C4-2B (cell line): ENCODE results near the gene SMIM24.

Source experiments
- H3K27ac ChIP-seq: fragments of 450-650 bp; 2 replicates; pipeline ENCODE4 v1.5.1; 2017
- CTCF ChIP-seq: fragments of 450-650 bp; conservative IDR thresholded peaks from 2 replicates; pipeline ENCODE4 v1.5.1; 2017; ENCODE audit warnings: mild to moderate bottlenecking
- ZFX ChIP-seq: fragments of 450-650 bp; IDR thresholded peaks from 2 replicates; pipeline ENCODE4 v1.6.1; 2017

The SMIM24 gene

GRCh38 chr19:3479177-3479833, 1.0 kb downstream of the SMIM24 start:
- no peak for TF ChIP-seq ZFX
- no peak for TF ChIP-seq CTCF
- no peak overlapping the region for H3K27ac ChIP-seq

GRCh38 chr19:3478409-3479176, 1.7 kb downstream of the SMIM24 start:
- no peak for TF ChIP-seq ZFX
- TF ChIP-seq CTCF = no peak
- no peak overlapping the region for H3K27ac ChIP-seq

- TF ChIP-seq CTCF (no peak), ZFX (no peak)
- H3K27ac ChIP-seq = no peak overlapping the region
Measured at GRCh38 chr19:3477951-3478350, 2.4 kb downstream of the SMIM24 start.

- H3K27ac ChIP-seq = no peak overlapping the region
- TF ChIP-seq ZFX (no peak), CTCF (no peak)
Measured at GRCh38 chr19:3477506-3477905, 2.8 kb downstream of the SMIM24 start.

GRCh38 chr19:3476830-3477229, 3.5 kb downstream of the SMIM24 start:
- TF ChIP-seq ZFX (no peak), CTCF (no peak)
- H3K27ac ChIP-seq = no peak overlapping the region

GRCh38 chr19:3475449-3475848, 4.9 kb downstream of the SMIM24 start:
- TF ChIP-seq ZFX (no peak), CTCF (no peak)
- no peak overlapping the region for H3K27ac ChIP-seq

- TF ChIP-seq CTCF (no peak), ZFX (no peak)
- no peak overlapping the region for H3K27ac ChIP-seq
Measured at GRCh38 chr19:3474614-3475013, 5.7 kb downstream of the SMIM24 start.
